NCI-H748 (cell line): Measurements from ENCODE around the gene NDRG4.

Experiments used
- DNase-seq: peaks from one replicate; lab custom pipeline; 2025; ENCODE audit not compliant: unreplicated experiment; lab: John Stamatoyannopoulos, UW

Gene NDRG4

GRCh38 chr16:58508671-58509251 lies 8.8 kb downstream of the NDRG4 start:
- DNase-seq: no peak

- DNase-seq: no peak
Measured at GRCh38 chr16:58509256-58510096, 9.5 kb downstream of the NDRG4 start.

- DNase-seq: no peak
Measured at GRCh38 chr16:58510097-58510775, 10.3 kb downstream of the NDRG4 start.

- no peak for DNase-seq
Measured at GRCh38 chr16:58510776-58511628, 11.1 kb downstream of the NDRG4 start.

GRCh38 chr16:58511933-58512815 lies 12.2 kb downstream of the NDRG4 start:
- DNase-seq: peak; percentile 49

GRCh38 chr16:58513874-58514273 lies 13.9 kb downstream of the NDRG4 start:
- DNase-seq: no peak

- peak; percentile 85 for DNase-seq
Measured at GRCh38 chr16:58515125-58515870, 15.4 kb downstream of the NDRG4 start, which contains the start of gene SETD6. TSS of gene SETD6 (plus strand) at chr16:58515517. CDS start at chr16:58515538, 21 bp downstream.

GRCh38 chr16:58515871-58516767 lies 16.2 kb downstream of the NDRG4 start:
- peak; percentile 61 for DNase-seq

GRCh38 chr16:58516768-58517107 lies 16.8 kb downstream of the NDRG4 start:
- no peak for DNase-seq

GRCh38 chr16:58518083-58518979 lies 18.4 kb downstream of the NDRG4 start:
- DNase-seq: no peak

GRCh38 chr16:58518980-58519368 lies 19.0 kb downstream of the NDRG4 start:
- no peak for DNase-seq

- DNase-seq: no peak
Measured at GRCh38 chr16:58519707-58520106, 19.8 kb downstream of the NDRG4 start.

GRCh38 chr16:58530179-58530578 lies 30.2 kb downstream of the NDRG4 start:
- DNase-seq: no peak

- DNase-seq: no peak
Measured at GRCh38 chr16:58532414-58532813, 32.5 kb downstream of the NDRG4 start.

GRCh38 chr16:58533751-58534470 lies 34.0 kb downstream of the NDRG4 start:
- no peak for DNase-seq

GRCh38 chr16:58535100-58535499 lies 35.2 kb downstream of the NDRG4 start:
- DNase-seq: no peak

GRCh38 chr16:58536278-58536677 lies 36.3 kb downstream of the NDRG4 start:
- DNase-seq: no peak
